ENCODE results near the gene PTPRT. TPM values are rescaled to one million over a fixed set of nuclear protein-coding genes. Genes with fewer than 3 reads are reported as not detected.
A peak's percentile ranks its signal among the peaks of the same experiment; 100 is the strongest.
"Not testable (repeated sequence)": the region's sequence is repeated elsewhere in the genome, so short reads cannot be mapped to it uniquely, and the experiment has no call there.

The PTPRT gene
- polyA plus RNA-seq, 4 donors, result 0.43 to 1.1 (median 0.60) TPM

DNA sequence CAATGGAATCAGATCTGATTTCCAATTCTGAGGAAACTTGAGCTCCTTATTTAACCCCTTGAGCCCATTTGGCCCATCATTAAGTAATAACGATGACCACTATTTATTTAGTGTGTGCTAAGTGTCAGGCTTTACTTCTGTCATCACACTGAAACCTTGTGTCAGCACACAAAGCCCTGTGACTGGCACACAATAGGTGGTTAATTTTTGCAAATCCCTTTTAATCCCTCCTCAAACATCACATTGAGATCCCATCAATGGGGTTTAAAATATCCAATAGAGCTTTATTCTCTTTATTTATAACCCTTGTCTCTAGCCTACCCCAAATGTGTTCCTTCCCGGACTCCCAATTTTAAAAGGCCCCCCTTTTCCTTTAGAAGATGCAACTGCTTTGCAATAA lies 914.7 kb downstream of the PTPRT start:
- DNase-seq (ENCODE audit: low read depth in 4 of 4, low spot score in 2 of 4), result no peak

DNA sequence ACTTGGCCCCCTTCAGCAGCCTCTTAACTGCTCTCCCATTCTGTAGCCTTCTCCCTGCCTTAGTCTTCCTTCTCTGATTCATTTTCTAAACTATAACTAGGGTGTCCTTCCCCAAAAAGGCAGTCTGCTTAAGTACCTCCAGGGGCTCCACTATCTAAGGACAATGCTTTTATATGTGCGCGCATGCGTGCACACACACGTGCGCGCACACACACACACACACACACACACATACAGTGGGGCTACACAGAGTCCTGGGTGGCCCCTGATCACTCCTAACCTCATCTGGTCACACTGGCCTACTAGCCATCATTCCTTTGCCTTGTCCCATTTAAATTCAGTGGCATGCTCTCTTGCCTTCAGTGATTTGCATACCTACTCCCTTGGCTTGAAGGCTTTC lies 917.2 kb downstream of the PTPRT start:
- DNase-seq (ENCODE audit: low read depth in 4 of 4, low spot score in 2 of 4), result no peak

DNA sequence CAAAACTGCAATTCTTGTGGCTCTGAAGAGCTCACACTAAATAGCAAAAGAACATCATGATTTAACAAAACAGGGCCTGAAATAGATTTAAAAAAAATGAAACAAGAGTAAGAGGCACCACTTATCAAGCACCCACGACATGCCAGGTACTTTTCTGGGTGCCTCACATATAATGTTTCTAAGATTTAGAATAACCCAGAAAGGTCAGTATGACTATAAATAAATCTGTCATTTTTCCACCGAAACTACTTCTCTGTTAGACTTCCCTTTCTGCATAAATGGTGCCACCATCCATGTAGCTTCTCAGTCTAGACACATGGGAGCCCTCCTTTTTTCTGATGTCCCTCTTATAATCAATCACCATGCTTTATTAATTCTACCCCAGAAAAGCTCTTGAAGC lies 919.2 kb downstream of the PTPRT start:
- no peak for DNase-seq (ENCODE audit: low read depth in 4 of 4, low spot score in 2 of 4)

DNA sequence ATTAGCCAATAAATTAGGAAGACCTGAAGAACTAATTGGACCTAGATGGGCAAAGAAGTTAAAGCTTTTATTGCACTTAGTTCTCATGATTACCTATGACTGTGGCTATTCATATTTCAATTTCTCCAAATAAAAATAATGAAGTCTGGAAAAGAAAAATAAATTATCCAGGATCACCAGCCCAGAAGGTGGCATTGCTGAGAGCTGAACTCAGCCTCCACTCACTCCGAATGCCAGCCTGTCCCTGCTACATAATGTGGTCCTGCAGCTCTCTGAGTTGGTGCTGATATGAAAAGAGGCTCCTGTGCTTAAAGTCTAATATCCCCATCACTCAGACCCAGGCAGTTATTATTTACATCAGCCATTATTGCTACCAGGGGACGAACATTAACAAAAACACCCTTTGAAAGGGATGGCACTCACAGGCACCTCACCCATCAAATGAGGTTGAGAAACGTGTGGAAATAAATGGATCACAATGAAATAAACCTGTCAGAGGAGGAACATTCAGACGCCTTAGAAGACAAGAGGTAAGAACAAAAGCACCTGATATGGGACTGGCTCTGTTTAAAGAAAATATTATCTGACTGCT lies 921.8 kb downstream of the PTPRT start:
- DNase-seq (ENCODE audit: low read depth in 4 of 4, low spot score in 2 of 4), result no peak

DNA sequence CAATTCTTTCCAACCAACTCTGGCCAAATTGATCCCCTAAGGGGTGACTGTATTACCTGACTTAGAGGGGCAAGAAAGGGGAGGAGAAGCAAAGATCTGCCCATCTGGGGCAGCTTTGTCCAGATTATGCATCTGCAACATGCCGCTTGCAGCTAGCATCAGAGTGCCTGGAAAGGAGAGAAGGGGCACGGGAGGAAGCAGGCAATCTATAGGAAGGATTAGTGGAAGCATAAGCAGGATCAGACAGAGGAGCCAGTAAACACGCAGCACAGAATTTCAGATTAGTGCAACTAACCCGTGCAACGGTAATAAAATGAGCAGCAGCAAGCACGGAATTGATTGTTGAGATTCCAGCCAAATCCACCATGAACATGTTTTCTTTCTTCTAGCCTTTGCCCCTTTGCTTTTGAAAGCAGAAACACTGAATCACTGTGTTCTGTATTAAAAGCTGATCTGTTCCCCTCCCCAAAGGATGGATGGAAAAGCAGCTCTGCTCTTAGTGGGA lies 927.9 kb downstream of the PTPRT start:
- DNase-seq (ENCODE audit: low read depth in 4 of 4, low spot score in 2 of 4), result no peak

- DNase-seq (ENCODE audit: low read depth in 4 of 4, low spot score in 2 of 4), result no peak
Measured at GRCh38 chr20:42260184-42260583, 929.5 kb downstream of the PTPRT start.

DNA sequence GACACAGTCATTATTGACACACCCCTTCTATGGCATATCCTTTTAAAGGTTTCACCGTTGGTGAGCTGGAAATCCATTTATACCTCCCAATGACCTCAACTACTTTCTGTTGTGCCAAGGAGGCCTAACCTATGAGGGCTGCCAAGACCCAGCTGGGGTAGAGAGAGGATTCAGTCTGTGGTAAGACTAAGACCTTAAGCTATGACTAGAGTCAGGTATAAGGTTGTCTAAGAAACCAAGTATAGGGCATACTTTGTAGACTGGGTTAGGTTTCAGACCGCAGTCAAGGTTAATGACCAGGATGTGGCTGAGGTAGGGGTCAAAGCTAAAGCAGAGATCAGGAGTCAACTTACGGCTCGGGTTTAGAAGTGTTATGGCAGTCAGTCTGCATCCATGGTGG lies 930.3 kb downstream of the PTPRT start:
- DNase-seq (ENCODE audit: low read depth in 4 of 4, low spot score in 2 of 4), result no peak

GRCh38 chr20:42258564-42259302 lies 931.0 kb downstream of the PTPRT start:
- DNase-seq (ENCODE audit: low read depth in 4 of 4, low spot score in 2 of 4), result no peak

- no peak for DNase-seq (ENCODE audit: low read depth in 4 of 4, low spot score in 2 of 4)
Measured at GRCh38 chr20:42255821-42256220, 933.9 kb downstream of the PTPRT start.

DNA sequence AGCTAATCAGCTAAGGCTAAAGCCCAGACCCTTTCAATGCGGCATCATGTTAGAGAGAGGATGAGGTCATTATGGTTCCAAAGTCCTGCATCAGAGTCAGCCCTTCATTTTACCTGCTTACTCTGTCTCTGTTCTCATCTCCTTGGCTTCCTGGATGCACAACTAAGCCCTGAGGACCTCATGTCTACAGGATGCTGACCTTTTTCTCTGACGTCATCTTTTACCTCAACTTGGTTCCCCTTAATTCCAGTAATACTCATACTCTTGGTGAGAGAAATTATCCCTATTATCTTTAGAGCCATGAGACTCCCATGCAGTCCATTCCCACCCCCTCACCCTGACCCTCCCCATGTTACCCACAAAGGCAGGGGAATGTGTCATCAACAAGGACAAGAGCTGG lies 935.0 kb downstream of the PTPRT start:
- no peak for DNase-seq (ENCODE audit: low read depth in 4 of 4, low spot score in 2 of 4)

DNA sequence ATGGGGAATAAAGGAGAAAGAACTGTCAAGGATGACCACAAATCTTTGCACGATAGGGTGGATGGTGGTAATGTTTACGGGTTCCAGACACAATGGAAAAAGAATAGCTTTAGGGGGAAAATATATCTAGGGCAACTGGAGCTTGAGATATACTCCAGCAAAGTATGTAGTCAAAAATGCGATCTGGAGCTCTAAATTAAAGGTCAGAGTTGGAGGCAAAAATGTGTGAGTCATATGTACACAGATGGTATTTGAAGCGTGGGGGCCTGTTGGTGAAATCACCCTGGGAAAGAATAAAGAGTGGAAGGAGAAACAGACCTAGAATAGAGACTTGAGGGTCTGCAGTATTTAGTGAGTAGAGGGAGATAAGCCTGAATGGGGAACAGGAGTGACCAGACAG lies 937.6 kb downstream of the PTPRT start:
- DNase-seq (ENCODE audit: low read depth in 4 of 4, low spot score in 2 of 4), result no peak

- no peak for DNase-seq (ENCODE audit: low read depth in 4 of 4, low spot score in 2 of 4)
Measured at GRCh38 chr20:42218621-42219374, 970.9 kb downstream of the PTPRT start.

DNA sequence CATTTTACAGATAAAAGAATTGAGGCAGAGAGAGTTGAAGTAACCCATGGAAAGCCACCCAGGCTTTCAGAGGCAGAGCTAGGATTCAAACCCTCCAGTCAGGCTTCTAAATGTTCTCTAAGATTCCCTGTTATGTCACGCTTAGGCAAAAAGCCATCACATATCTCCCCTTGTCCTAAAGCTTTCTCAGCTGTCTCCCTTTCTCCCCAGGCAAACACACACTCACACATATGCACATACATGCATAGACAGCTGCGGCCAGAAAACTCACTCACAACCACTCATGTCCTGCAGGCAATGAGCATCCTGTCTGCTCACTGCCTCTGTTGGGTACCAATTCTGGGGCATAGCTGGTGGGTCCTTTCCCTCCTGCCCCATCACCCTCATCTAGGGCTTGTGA lies 975.6 kb downstream of the PTPRT start:
- DNase-seq (ENCODE audit: low read depth in 4 of 4, low spot score in 2 of 4), result no peak

GRCh38 chr20:42212391-42212790 lies 977.3 kb downstream of the PTPRT start:
- no peak for DNase-seq (ENCODE audit: low read depth in 4 of 4, low spot score in 2 of 4)

DNA sequence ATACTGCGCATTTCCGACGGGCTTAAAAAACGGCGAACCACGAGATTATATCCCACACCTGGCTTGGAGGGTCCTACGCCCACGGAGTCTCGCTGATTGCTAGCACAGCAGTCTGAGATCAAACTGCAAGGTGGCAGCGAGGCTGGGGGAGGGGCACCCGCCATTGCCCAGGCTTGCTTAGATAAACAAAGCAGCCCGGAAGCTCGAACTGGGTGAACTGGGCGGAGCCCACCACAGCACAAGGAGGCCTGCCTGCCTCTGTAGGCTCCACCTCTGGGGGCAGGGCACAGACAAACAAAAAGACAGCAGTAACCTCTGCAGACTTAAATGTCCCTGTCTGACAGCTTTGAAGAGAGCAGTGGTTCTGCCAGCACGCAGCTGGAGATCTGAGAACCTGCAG lies 983.1 kb downstream of the PTPRT start:
- not testable (repeated sequence) for DNase-seq (ENCODE audit: low read depth in 4 of 4, low spot score in 2 of 4)

DNA sequence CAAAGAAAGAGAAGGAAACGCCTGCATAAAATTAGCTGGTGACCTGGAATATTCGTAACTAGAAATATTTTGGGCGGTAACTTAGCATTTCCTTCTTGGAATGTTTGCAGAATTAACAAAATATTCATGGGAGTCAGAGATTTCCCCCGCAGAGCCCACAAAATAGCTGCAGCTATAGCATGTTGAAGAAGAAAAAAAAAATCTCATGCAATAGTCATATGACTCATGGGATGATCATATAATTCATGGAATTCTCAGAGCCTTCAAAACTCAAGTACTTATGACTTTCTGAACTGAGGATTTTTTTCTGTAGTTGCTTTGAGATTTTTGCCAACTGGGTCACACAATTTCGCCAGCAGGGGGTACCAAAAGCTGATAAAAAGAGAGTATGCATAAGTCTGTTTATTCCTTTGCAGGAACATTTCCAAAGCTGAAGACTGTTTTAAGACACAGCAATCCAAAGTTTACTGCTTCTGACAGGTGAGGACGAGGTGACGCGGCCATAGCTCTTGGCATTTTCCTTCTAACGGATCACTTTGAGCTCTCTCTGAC lies 985.5 kb downstream of the PTPRT start:
- DNase-seq (ENCODE audit: low read depth in 4 of 4, low spot score in 2 of 4), result peak in 1 of 4 donors; percentile 1

- DNase-seq (ENCODE audit: low read depth in 4 of 4, low spot score in 2 of 4), result no peak
Measured at GRCh38 chr20:42197599-42197998, 992.1 kb downstream of the PTPRT start.

GRCh38 chr20:42193119-42193518 lies 996.6 kb downstream of the PTPRT start:
- DNase-seq (ENCODE audit: low read depth in 4 of 4, low spot score in 2 of 4), result no peak

- no peak for DNase-seq (ENCODE audit: low read depth in 4 of 4, low spot score in 2 of 4)
Measured at GRCh38 chr20:42192321-42192720, 997.4 kb downstream of the PTPRT start.

GRCh38 chr20:42191140-42191860 lies 998.4 kb downstream of the PTPRT start:
- no peak for DNase-seq (ENCODE audit: low read depth in 4 of 4, low spot score in 2 of 4)

GRCh38 chr20:42190084-42190483 lies 999.6 kb downstream of the PTPRT start:
- DNase-seq (ENCODE audit: low read depth in 4 of 4, low spot score in 2 of 4), result no peak
